ENCODE data around the gene EVI5.
"Not testable (repeated sequence)": the region's sequence is repeated elsewhere in the genome, so short reads cannot be mapped to it uniquely, and the experiment has no call there.

EVI5 gene

DNA sequence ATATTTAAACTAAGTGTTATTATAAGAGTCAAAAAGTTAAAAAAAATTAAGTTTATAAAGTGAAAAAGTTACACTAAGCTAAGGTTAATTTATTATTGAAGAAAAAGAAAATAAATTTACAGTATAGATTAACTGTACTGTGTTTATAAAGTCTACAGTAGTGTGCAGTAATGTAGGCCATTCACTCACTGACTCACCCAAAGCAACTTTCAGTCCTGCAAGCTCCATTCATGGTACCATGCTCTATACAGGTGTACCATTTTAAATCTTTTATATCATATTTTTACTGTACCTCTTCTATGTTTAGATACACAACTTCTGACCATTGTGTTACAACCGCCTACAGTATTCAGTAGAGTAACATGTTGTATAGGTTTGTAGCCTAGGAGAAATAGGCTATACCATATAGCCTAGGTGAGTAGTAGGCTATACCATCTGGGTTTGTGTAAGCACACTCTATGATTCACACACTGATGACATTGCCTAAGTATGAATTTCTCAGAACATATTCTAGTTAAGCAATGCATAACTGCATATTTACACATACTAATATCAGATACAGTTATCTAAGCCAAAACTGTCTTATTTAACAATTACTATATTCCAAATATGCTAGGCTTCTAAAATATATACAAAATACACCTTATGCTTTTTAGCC is 217.6 kb downstream of the EVI5 start:
- no peak for DNase-seq

- no peak for DNase-seq
Measured at GRCh38 chr1:92563457-92564216, 221.3 kb downstream of the EVI5 start.

DNA sequence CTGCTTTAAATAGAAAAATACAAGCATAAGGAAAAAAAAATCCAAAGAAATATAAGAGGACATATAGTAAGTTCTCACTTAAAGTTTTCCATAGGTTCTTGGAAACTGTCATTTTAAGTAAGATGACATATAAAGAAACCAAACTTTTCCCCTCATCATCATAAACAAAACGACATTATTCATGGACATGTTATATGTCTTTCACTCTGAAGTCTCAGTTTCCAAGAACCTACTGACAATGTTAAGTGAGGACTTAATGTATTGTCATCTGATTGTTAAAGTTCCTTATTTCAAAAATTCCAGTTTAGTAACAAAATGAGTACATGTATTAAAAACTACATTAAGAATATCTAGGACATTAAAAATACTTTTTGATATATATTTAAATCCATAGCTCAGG is 228.6 kb downstream of the EVI5 start:
- DNase-seq = no peak

- no peak for DNase-seq
Measured at GRCh38 chr1:92554216-92554615, 230.7 kb downstream of the EVI5 start.

GRCh38 chr1:92551916-92552315 is 233.0 kb downstream of the EVI5 start:
- no peak for DNase-seq

- no peak for DNase-seq
Measured at GRCh38 chr1:92544756-92545165, 240.1 kb downstream of the EVI5 start.

GRCh38 chr1:92543131-92544055 is 241.5 kb downstream of the EVI5 start:
- DNase-seq = no peak

- no peak for DNase-seq
Measured at GRCh38 chr1:92538413-92539061, 246.4 kb downstream of the EVI5 start.

DNA sequence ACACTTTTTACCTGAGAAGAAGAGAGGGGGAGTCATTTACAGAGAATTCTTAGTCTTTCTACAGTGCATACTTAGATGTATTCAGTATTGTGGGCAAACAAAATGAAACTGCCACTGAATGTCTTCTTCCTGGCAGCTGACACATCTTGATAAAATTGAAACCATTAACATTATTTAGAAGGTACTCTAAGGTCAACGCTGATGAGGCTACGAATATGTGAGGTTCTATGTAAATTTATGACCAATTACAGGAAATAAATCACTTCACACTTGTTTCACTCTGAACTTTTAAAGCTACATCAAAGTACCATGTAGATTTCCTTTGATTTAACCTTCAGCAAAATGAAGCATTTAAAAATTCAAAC is 246.9 kb downstream of the EVI5 start:
- no peak for DNase-seq

DNA sequence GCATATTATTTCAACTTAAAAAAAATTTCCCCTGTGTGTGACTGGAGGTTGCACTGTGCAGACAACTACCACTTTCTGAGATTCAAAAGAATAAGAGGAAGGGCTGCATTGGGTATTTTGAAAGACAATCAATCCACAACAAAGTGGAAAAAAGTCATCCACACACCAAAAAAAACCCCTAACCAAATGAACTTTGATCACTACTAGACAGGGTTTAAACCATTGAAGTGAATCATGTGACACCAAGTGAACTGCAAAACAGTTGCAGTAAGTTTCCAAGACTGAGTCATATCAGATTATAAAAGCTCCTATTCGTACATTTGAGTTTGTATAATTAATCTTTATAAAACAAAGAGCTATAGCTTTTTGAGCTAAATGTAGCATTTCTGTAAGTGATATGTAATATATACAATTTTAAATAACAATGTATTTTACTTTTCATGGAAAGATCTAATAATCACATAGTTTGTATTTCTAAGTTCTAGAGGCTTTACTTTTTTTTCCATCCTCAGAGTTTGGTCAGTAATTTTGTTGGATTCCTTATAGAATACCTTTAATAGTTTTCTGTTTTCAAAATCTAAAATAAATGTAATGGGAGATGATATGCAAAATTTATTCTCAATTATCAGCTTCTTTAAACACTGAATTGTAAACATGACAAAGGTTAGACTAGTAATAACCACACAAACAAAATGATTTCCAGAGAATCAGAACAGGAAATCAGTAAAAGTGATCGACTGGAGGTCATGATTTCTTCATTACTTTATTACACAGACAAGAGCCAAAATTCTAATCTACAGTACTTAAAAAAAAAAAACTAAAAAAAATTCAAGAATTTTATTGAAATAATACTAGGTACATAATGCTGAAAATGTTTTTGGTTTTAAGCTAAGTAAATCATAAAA is 247.7 kb downstream of the EVI5 start:
- DNase-seq = no peak

DNA sequence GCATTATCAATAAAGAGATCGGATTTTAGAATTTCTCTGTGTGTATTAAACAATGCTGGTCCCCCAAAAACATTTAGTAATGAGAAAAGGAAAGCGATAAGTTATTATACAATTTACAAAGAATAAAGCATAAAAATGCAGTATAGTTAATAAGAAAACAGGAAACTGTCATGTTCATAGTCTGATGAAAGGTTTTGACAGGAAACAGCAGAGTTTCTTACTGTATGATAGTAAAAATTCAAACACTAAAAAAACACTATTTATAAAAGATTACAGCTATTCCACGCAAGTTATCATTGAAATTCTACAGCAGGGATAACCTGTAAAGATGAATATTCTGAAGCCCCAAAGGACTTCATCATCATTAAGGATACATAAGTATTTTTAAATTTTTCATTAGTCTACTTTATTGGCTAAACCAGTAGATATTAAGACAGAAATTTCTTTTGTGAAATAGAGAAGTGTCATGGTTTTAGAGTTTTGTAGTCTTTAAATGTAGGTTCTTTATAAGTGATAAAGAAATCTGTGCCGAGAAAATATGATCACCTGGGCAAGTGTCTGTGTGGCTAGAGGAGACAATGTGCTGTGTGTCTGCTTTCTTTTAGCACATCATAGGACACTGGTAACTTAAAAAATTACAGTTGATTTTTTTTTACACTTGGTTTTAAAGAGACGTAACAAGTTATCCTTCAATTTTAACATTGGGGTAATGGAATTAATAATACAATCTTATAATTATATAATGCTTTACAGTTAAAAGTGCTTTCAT is 248.5 kb downstream of the EVI5 start:
- DNase-seq = no peak

- not testable (repeated sequence) for DNase-seq
Measured at GRCh38 chr1:92532371-92532770, 252.5 kb downstream of the EVI5 start.

DNA sequence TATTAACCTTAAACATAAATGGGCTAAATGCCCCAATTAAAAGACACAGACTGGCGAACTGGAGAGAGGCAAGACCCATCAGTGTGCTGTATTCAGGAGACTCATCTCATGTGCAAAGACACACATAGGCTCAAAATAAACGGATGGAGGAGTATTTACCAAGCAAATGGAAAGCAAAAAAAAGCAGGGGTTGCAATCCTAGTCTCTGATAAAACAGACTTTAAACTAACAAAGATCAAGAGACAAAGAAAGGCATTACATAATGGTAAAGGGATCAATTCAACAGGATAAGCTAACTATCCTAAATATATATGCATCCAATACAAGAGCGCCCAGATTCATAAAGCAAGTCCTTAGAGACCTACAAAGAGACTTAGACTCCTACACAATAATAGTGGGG is 253.0 kb downstream of the EVI5 start:
- DNase-seq = not testable (repeated sequence)

DNA sequence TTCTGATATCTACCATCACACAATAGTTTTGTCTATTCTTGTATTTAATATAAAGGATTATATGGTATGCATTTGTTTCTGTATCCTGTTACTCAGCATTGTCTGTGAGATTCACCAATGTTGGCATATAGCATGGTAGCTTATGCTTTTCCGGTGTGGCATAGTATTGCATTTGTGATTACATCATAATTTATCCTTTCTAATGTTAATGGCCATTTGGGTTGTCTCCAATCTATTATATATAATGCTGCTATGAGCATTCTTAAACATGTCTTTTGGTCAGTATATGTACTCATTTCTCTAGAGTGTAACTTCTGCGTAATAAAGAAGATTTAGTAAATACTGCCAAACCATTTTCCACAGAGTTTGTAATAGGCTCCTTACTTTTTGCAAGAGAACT is 257.2 kb downstream of the EVI5 start:
- no peak for DNase-seq

DNA sequence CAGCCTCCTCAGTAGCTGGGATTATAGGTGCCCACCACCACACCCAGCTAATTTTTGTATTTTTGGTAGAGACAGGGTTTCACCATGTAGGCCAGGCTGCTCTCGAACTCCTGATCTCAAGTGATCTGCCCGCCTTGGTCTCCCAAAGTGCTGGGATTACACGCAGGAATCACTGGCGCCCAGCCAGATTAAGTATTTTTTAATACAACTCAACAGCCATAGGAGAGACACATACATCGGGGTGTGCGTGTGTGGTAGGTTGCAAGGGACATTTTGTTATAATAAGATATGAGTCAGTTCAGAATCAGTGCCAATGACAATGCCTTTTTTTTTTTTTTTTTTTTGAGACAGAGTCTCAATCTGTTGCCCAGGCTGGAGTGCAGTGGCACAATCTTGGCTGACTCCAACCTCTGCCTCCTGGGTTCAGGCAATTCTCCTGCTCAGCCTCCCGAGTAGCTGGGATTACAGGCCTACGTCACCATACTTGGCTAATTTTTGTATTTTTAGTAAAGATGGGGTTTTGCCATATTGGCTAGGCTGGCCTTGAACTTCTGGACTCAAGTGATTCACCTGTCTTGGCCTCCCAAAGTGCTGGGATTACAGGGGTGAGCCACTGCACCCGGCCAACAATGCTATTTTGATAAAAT is 259.8 kb downstream of the EVI5 start:
- not testable (repeated sequence) for DNase-seq

GRCh38 chr1:92519043-92519442 is 265.9 kb downstream of the EVI5 start:
- DNase-seq = no peak

GRCh38 chr1:92516574-92516973 is 268.3 kb downstream of the EVI5 start:
- DNase-seq = no peak

- DNase-seq = no peak
Measured at GRCh38 chr1:92515796-92516201, 269.1 kb downstream of the EVI5 start.

DNA sequence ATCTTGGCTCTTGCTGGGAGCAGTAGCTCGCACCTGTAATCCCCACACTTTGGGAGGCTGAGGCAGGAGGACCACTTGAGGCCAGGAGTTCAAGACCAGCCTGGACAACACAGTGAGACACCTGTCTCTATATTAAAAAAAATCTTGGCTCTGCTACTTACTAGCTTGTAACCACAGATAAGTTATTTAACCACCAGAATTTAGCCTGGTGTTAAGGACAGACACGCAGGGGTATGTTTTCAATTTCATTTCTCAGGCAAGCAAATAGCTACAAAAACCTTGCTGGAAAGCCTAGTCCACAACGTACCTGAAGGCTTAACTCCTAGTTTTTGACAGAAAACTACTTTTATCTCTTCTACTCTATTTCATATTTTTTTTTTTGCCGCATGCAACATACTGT is 273.4 kb downstream of the EVI5 start:
- no peak for DNase-seq

DNA sequence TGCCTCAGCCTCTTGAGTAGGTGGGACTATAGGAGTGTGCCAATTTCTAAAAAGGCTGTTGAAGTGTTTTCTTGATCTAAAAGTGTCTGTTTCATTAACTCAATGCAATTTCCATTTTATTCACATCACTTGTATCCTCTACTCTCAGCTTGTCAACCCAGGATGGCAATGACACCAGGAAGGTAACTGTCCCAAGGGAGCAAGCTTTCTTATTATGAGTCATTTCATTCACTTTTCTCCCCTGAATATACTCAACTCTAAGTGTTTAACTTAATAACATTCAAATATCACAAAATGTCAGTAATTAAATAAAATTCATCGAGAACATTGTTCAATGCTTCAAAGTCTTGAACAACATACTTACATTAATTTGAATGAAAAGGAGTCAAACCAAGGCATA is 275.3 kb downstream of the EVI5 start:
- no peak for DNase-seq

Measured in retina (tissue), 1 donor.